Measurements from ENCODE around the gene SALL1. TPM values are rescaled to one million over a fixed set of nuclear protein-coding genes. Genes with fewer than 3 reads are reported as not detected.

SALL1 gene
- total and polyA plus RNA-seq, 2 of the 8 experiments (the other 6 are each of a cell fraction or from before 2014, with no cell fraction given): 33.7 to 56.8 TPM

GRCh38 chr16:51134269-51134812 is 16.7 kb downstream of the SALL1 start (continued):
- TF ChIP-seq CHD7 (IDR thresholded peaks at IDR 0.05; ENCODE audit: insufficient replicate concordance, low read length) (no peak), ATF2 (IDR thresholded peaks at IDR 0.05; ENCODE audit: low read length) (no peak), FOSL1 (IDR thresholded peaks at IDR 0.05; ENCODE audit: insufficient read depth, low read depth, low read length) (no peak), CHD2 (IDR thresholded peaks at IDR 0.05; ENCODE audit: low read length) (no peak), POU5F1 (IDR thresholded peaks at IDR 0.05; ENCODE audit: low read depth, low read length) (no peak), RNF2 (IDR thresholded peaks at IDR 0.05; ENCODE audit: borderline replicate concordance, low read depth, low read length, missing control alignments, poor library complexity, severe bottlenecking) (no peak), CTBP2 (IDR thresholded peaks at IDR 0.05; ENCODE audit: borderline replicate concordance, insufficient read depth, insufficient read length, low read length) (no peak), RAD21 (IDR thresholded peaks at IDR 0.05 in 1 of 2, conservative IDR thresholded peaks at IDR 0.05 in 1 of 2; ENCODE audit: low read depth in 2 of 2, low read length in 2 of 2) (no peak)

Data from H1 (cell line).